Liver (tissue), 9 donors: ENCODE data around the gene LGR5. TPM values are rescaled to one million over a fixed set of nuclear protein-coding genes. Genes with fewer than 3 reads are reported as not detected.

Experiments used
- DNase-seq: peaks from one replicate; pipeline ENCODE4 v3.0.0-alpha.2; 2017; ENCODE audit warnings: low spot score
- H3K27ac ChIP-seq, 2 donors: one replicate each; pipeline ENCODE4 v1.7.0; 2013; ENCODE audit warnings: inconsistent platforms in 2 of 2, low read length in 2 of 2, control low read depth in 1 of 2, low read depth in 1 of 2, mild to moderate bottlenecking in 1 of 2
- H3K27me3 ChIP-seq, 4 donors: one replicate each; pipeline versions ENCODE4 v1.6.1 to v1.7.0; 2013; ENCODE audit warnings: low read length in 3 of 4, inconsistent platforms in 1 of 4, mild to moderate bottlenecking in 1 of 4, moderate library complexity in 1 of 4; ENCODE audit not compliant: control insufficient read depth in 4 of 4, insufficient read depth in 4 of 4
- H3K36me3 ChIP-seq, 4 donors: one replicate each; pipeline versions ENCODE4 v1.6.1 to v1.7.0; 2013; ENCODE audit warnings: low read length in 3 of 4, mild to moderate bottlenecking in 3 of 4, low read depth in 1 of 4, moderate library complexity in 1 of 4; ENCODE audit not compliant: control insufficient read depth in 4 of 4, insufficient read depth in 3 of 4
- H3K4me1 ChIP-seq, 4 donors: one replicate each; pipeline versions ENCODE4 v1.6.1 to v1.7.0; 2013; ENCODE audit warnings: low read length in 3 of 4, mild to moderate bottlenecking in 3 of 4, moderate library complexity in 1 of 4; ENCODE audit not compliant: control insufficient read depth in 4 of 4, insufficient read depth in 4 of 4
- H3K4me3 ChIP-seq, 3 donors: one replicate each; pipeline versions ENCODE4 v1.6.1 to v1.7.0; 2013; ENCODE audit warnings: low read length in 3 of 3, control low read depth in 1 of 3, low read depth in 1 of 3, mild to moderate bottlenecking in 1 of 3
- H3K9ac ChIP-seq, 2 donors: one replicate each; pipeline ENCODE4 v1.7.0; 2013; ENCODE audit warnings: low read length in 2 of 2, mild to moderate bottlenecking in 2 of 2, moderate library complexity in 2 of 2, control low read depth in 1 of 2, low read depth in 1 of 2
- H3K9me3 ChIP-seq, 4 donors: one replicate each; pipeline versions ENCODE4 v1.6.1 to v1.7.0; 2013; ENCODE audit warnings: low read length in 3 of 4; ENCODE audit not compliant: control insufficient read depth in 4 of 4
- EGR1 ChIP-seq, 2 donors: IDR thresholded peaks; 2 replicates each; pipeline ENCODE4 v1.6.1; 2016 to 2018; ENCODE audit warnings: antibody characterized with exemption in 2 of 2, low read depth in 2 of 2
- FOXA1 ChIP-seq: IDR thresholded peaks from 2 replicates; pipeline ENCODE4 v1.6.1; 2016; ENCODE audit warnings: antibody characterized with exemption
- FOXA2 ChIP-seq: IDR thresholded peaks from 2 replicates; pipeline ENCODE4 v1.6.1; 2016; ENCODE audit warnings: antibody characterized with exemption
- GABPA ChIP-seq, 2 donors: IDR thresholded peaks in 1 of 2; conservative IDR thresholded peaks in 1 of 2; 2 replicates each; pipeline ENCODE4 v1.6.1; 2016; ENCODE audit warnings: antibody characterized with exemption in 2 of 2, mild to moderate bottlenecking in 1 of 2, moderate library complexity in 1 of 2
- HNF4A ChIP-seq, 2 donors: conservative IDR thresholded peaks; 2 replicates each; pipeline ENCODE4 v1.6.1; 2016; ENCODE audit warnings: antibody characterized with exemption in 2 of 2, mild to moderate bottlenecking in 2 of 2
- HNF4G ChIP-seq: IDR thresholded peaks from 2 replicates; pipeline ENCODE4 v1.6.1; 2016; ENCODE audit warnings: antibody characterized with exemption
- JUND ChIP-seq, 2 donors: IDR thresholded peaks; 2 replicates each; pipeline ENCODE4 v1.6.1; 2016; ENCODE audit warnings: antibody characterized with exemption in 2 of 2
- NR2F2 ChIP-seq: IDR thresholded peaks from 2 replicates; pipeline ENCODE4 v1.6.1; 2016; ENCODE audit warnings: antibody characterized with exemption
- RAD21 ChIP-seq, 2 donors: IDR thresholded peaks; 2 replicates each; pipeline ENCODE4 v1.6.1; 2016; ENCODE audit warnings: antibody characterized with exemption in 2 of 2, mild to moderate bottlenecking in 2 of 2
- RXRA ChIP-seq, 2 donors: IDR thresholded peaks; 2 replicates each; pipeline ENCODE4 v1.6.1; 2017 to 2018; ENCODE audit warnings: antibody characterized with exemption in 2 of 2, mild to moderate bottlenecking in 1 of 2
- SP1 ChIP-seq: IDR thresholded peaks from 2 replicates; pipeline ENCODE4 v1.6.1; 2018; ENCODE audit warnings: antibody characterized with exemption, mild to moderate bottlenecking
- TAF1 ChIP-seq: conservative IDR thresholded peaks from 2 replicates; pipeline ENCODE4 v1.6.1; 2016; ENCODE audit warnings: antibody characterized with exemption, mild to moderate bottlenecking
- YY1 ChIP-seq: IDR thresholded peaks from 2 replicates; pipeline ENCODE4 v1.6.1; 2016; ENCODE audit warnings: antibody characterized with exemption, mild to moderate bottlenecking
- WGBS: extraction: QIAGEN DNeasy Blood & Tissue Kit; methylation state at CpG from one replicate; pipeline ENCODE4 v1.1.7; 2013; 5-methylcytosine and 5-hydroxymethylcytosine counted together
- polyA plus RNA-seq, 2 donors: library from polyadenylated mRNA; stranded (reverse) in 1 of 2; unstranded in 1 of 2; fragments of 200-250 nt in 1 of 2; fragments of >200 nt in 1 of 2; fragmentation: Nextera tagmentation in 1 of 2; extraction: Ambion mirVana in 1 of 2; gene quantifications; one replicate each; pipeline versions ENCODE4 v1.2.1 to v1.2.3, GENCODE V29; 2013 to 2015
- total RNA-seq, 2 donors: library from RNA; depleted of rRNA; stranded (reverse); fragments of >200 nt; gene quantifications; one replicate each; pipeline ENCODE4 v1.2.3, GENCODE V29; 2014
- TF ChIP-seq, protein P1 (sequence below): IDR thresholded peaks from 2 replicates; pipeline ENCODE4 v1.6.1; 2016; ENCODE audit warnings: antibody characterized with exemption
- TF ChIP-seq, protein P2 (sequence below): IDR thresholded peaks from 2 replicates; pipeline ENCODE4 v1.6.1; 2016; ENCODE audit warnings: antibody characterized with exemption, mild to moderate bottlenecking
- TF ChIP-seq, protein P3 (sequence below): fragments of 150-350 bp; IDR thresholded peaks from 2 replicates; pipeline ENCODE4 v1.5.1; 2017; ENCODE audit warnings: improper control_type of control experiment, low read depth, low read length; ENCODE audit not compliant: missing input control
- TF ChIP-seq, protein P4 (sequence below): IDR thresholded peaks from 2 replicates; pipeline ENCODE4 v1.6.1; 2016; ENCODE audit warnings: antibody characterized with exemption
- TF ChIP-seq, protein P5 (sequence below): IDR thresholded peaks from 2 replicates; pipeline ENCODE4 v1.6.1; 2016; ENCODE audit warnings: antibody characterized with exemption
- donor health status: healthy.
- donor health status: healthy.
- donor health status: healthy.
- donor health status: healthy.
- donor health status: healthy.

LGR5 gene
- total and polyA plus RNA-seq, 4 donors, result 0.17 to 0.99 (median 0.82) TPM

DNA sequence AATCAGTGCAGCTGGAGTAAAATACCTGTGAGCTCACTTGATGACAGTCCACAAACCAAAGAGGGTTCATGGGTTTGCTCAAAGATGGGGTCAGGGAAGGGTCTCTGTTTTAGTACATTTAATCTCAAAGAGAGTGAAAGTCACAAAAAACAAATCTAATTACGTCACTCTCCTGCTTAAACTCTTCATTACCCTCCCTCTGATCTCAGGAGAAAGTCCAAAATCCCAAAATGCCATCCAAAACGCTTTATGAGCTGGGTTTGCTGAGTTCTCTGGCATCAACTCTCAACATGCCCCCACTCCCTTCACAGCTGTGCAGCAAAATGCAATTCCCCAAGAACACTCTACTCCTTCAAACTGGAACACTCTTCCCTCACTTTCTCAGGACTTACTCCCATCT lies 40.4 kb upstream of the LGR5 start:
- Histone ChIP-seq H3K36me3 (no peaks in the 10 kb centered on the region), H3K4me3 (no peak overlapping the region), H3K27me3 (peaks cover 0 to 3% (median 0%) of the 10 kb centered on the region in 4 donors), H3K9me3 (no peaks in the 10 kb centered on the region), H3K4me1 (no peaks in the 10 kb centered on the region), H3K9ac (no peak overlapping the region), H3K27ac (no peak overlapping the region)
- DNase-seq, result no peak
- TF ChIP-seq RAD21 (IDR thresholded peaks at IDR 0.05) (no peak), RXRA (IDR thresholded peaks at IDR 0.05) (no peak), NR2F2 (no peak), FOXA1 (no peak), HNF4G (no peak), TAF1 (no peak), SP1 (no peak), EGR1 (IDR thresholded peaks at IDR 0.05; ENCODE audit: low read depth in 2 of 2) (no peak), JUND (IDR thresholded peaks at IDR 0.05) (no peak), FOXA2 (no peak), YY1 (no peak), HNF4A (conservative IDR thresholded peaks at IDR 0.05) (no peak), GABPA (IDR thresholded peaks at IDR 0.05 in 1 of 2, conservative IDR thresholded peaks at IDR 0.05 in 1 of 2) (no peak)
- TF ChIP-seq, protein P1, sequence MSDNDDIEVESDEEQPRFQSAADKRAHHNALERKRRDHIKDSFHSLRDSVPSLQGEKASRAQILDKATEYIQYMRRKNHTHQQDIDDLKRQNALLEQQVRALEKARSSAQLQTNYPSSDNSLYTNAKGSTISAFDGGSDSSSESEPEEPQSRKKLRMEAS, result no peak
- TF ChIP-seq, protein P2, sequence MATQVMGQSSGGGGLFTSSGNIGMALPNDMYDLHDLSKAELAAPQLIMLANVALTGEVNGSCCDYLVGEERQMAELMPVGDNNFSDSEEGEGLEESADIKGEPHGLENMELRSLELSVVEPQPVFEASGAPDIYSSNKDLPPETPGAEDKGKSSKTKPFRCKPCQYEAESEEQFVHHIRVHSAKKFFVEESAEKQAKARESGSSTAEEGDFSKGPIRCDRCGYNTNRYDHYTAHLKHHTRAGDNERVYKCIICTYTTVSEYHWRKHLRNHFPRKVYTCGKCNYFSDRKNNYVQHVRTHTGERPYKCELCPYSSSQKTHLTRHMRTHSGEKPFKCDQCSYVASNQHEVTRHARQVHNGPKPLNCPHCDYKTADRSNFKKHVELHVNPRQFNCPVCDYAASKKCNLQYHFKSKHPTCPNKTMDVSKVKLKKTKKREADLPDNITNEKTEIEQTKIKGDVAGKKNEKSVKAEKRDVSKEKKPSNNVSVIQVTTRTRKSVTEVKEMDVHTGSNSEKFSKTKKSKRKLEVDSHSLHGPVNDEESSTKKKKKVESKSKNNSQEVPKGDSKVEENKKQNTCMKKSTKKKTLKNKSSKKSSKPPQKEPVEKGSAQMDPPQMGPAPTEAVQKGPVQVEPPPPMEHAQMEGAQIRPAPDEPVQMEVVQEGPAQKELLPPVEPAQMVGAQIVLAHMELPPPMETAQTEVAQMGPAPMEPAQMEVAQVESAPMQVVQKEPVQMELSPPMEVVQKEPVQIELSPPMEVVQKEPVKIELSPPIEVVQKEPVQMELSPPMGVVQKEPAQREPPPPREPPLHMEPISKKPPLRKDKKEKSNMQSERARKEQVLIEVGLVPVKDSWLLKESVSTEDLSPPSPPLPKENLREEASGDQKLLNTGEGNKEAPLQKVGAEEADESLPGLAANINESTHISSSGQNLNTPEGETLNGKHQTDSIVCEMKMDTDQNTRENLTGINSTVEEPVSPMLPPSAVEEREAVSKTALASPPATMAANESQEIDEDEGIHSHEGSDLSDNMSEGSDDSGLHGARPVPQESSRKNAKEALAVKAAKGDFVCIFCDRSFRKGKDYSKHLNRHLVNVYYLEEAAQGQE, result no peak
- TF ChIP-seq, protein P3, sequence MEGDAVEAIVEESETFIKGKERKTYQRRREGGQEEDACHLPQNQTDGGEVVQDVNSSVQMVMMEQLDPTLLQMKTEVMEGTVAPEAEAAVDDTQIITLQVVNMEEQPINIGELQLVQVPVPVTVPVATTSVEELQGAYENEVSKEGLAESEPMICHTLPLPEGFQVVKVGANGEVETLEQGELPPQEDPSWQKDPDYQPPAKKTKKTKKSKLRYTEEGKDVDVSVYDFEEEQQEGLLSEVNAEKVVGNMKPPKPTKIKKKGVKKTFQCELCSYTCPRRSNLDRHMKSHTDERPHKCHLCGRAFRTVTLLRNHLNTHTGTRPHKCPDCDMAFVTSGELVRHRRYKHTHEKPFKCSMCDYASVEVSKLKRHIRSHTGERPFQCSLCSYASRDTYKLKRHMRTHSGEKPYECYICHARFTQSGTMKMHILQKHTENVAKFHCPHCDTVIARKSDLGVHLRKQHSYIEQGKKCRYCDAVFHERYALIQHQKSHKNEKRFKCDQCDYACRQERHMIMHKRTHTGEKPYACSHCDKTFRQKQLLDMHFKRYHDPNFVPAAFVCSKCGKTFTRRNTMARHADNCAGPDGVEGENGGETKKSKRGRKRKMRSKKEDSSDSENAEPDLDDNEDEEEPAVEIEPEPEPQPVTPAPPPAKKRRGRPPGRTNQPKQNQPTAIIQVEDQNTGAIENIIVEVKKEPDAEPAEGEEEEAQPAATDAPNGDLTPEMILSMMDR, result no peak
- TF ChIP-seq, protein P4, sequence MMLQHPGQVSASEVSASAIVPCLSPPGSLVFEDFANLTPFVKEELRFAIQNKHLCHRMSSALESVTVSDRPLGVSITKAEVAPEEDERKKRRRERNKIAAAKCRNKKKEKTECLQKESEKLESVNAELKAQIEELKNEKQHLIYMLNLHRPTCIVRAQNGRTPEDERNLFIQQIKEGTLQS, result no peak
- TF ChIP-seq, protein P5, sequence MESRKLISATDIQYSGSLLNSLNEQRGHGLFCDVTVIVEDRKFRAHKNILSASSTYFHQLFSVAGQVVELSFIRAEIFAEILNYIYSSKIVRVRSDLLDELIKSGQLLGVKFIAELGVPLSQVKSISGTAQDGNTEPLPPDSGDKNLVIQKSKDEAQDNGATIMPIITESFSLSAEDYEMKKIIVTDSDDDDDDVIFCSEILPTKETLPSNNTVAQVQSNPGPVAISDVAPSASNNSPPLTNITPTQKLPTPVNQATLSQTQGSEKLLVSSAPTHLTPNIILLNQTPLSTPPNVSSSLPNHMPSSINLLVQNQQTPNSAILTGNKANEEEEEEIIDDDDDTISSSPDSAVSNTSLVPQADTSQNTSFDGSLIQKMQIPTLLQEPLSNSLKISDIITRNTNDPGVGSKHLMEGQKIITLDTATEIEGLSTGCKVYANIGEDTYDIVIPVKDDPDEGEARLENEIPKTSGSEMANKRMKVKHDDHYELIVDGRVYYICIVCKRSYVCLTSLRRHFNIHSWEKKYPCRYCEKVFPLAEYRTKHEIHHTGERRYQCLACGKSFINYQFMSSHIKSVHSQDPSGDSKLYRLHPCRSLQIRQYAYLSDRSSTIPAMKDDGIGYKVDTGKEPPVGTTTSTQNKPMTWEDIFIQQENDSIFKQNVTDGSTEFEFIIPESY, result no peak
- WGBS, result 67% methylated on average over 2 of the region's 2 CpGs
